H1 (cell line): ENCODE measurements around the gene ICAM5. TPM values are rescaled to one million over a fixed set of nuclear protein-coding genes. Genes with fewer than 3 reads are reported as not detected.

Source experiments
- ATF2 ChIP-seq: IDR thresholded peaks from 2 replicates; pipeline ENCODE4 v1.6.1; 2012; ENCODE audit warnings: low read length, inconsistent platforms
- polyA plus RNA-seq, 7 experiments: library from polyadenylated mRNA; depleted of rRNA in 3 of 7; stranded (reverse) in 5 of 7; unstranded in 2 of 7; fragments of >200 nt in 5 of 7; fragments of 200-250 nt in 2 of 7; gene quantifications; 1 replicate in 5 of 7; 2 replicates in 1 of 7; 4 replicates in 1 of 7; pipeline versions ENCODE4 v1.2.1 to v1.2.3, GENCODE V29; 2011 to 2013; ENCODE audit warnings: missing spikeins in 2 of 7, mixed read lengths in 2 of 7
- total RNA-seq: library from RNA; stranded (reverse); fragmentation: NEBNext Ultra II Directional; extraction: Animal tissue kit (Norgen Biotek cat#: 25700); gene quantifications from 2 replicates; pipeline ENCODE4 v1.2.1, GENCODE V29; 2021

The ICAM5 gene
- total and polyA plus RNA-seq, 2 of the 8 experiments (the other 6 are each of a cell fraction or from before 2014, with no cell fraction given): 3.9 to 4.8 TPM

- TF ChIP-seq ATF2: no peak
- TF ChIP-seq, all 59 proteins: peak for 0
These were observed 15.2 kb upstream of the ICAM5 start (continued) for GRCh38 chr19:10274589-10274988.
